HCT116 (cell line): ENCODE measurements around the gene CISH. TPM values are rescaled to one million over a fixed set of nuclear protein-coding genes. Genes with fewer than 3 reads are reported as not detected.

Source experiments
- ATAC-seq: fragments of 200-7000 bp; cut with Tn5 transposase; 2 replicates; pipeline ENCODE4 v1.9.1; 2020; ENCODE audit warnings: mild to moderate bottlenecking, moderate library complexity
- BruUV-seq: library from RNA; stranded (reverse); fragments of 400-500 nt; replicated peaks from 2 replicates; lab custom pipeline; 2021; lab: Mats Ljungman, UMichigan
- CTCF ChIA-PET: fragments of 300-600 bp; sonication (Branson Sonifier 250); formaldehyde crosslinking; loops from one replicate; lab custom pipeline; 2021; ENCODE audit warnings: antibody characterized with exemption; lab: Charles Lee
- POLR2A ChIA-PET: fragments of 300-600, 350-600 bp; sonication (Branson Sonifier 250); formaldehyde crosslinking; loops from one replicate; lab custom pipeline; 2021; ENCODE audit warnings: antibody characterized with exemption; lab: Charles Lee
- RAD21 ChIA-PET, 2 experiments: fragments of 300-600 bp; sonication (Branson Sonifier 250); formaldehyde crosslinking; loops; one replicate each; lab custom pipeline; 2023; ENCODE audit warnings: low total read pairs in 2 of 2; ENCODE audit not compliant: uncharacterized antibody in 2 of 2, unreplicated experiment in 2 of 2, low non-redundant PET in 1 of 2; lab: Charles Lee
- DNase-seq: peaks from one replicate; pipeline ENCODE4 v3.0.0-alpha.2; 2010; ENCODE audit warnings: low read depth, low spot score
- H2AFZ ChIP-seq: fragments of 200-600 bp; shearing (Covaris generic), sonication (generic); 2 replicates; pipeline ENCODE4 v1.6.1; 2017; ENCODE audit warnings: low read depth, mixed run types, mixed read lengths, antibody characterized with exemption, low read length; ENCODE audit not compliant: poor library complexity, severe bottlenecking
- H3K27ac ChIP-seq: 2 replicates; pipeline ENCODE4 v1.5.1; 2012; ENCODE audit warnings: low read depth, low read length
- H3K27me3 ChIP-seq: fragments of 200-600 bp; sonication (generic); 2 replicates; pipeline ENCODE4 v1.6.1; 2016; ENCODE audit warnings: mixed run types, low read length, mixed read lengths; ENCODE audit not compliant: insufficient read depth
- H3K36me3 ChIP-seq, 2 experiments: fragments of 200-500 bp in 1 of 2; fragments of 200-600 bp in 1 of 2; sonication (Bioruptor generic) in 1 of 2; sonication (generic) in 1 of 2; 2 replicates each; pipeline versions ENCODE4 v1.5.1 to v1.6.1; 2014 to 2016; ENCODE audit warnings: low read length in 2 of 2, inconsistent platforms in 1 of 2, mixed read lengths in 1 of 2, mixed run types in 1 of 2; ENCODE audit not compliant: insufficient read depth in 2 of 2, control insufficient read depth in 1 of 2
- H3K4me1 ChIP-seq, 2 experiments: fragments of 200-600 bp in 1 of 2; sonication (generic) in 1 of 2; 2 replicates each; pipeline versions ENCODE4 v1.5.1 to v1.6.1; 2012 to 2017; ENCODE audit warnings: low read length in 2 of 2, inconsistent platforms in 1 of 2, mild to moderate bottlenecking in 1 of 2, mixed read lengths in 1 of 2, mixed run types in 1 of 2, moderate library complexity in 1 of 2; ENCODE audit not compliant: insufficient read depth in 2 of 2, control insufficient read depth in 1 of 2
- H3K4me2 ChIP-seq: fragments of 200-600 bp; sonication (generic); 2 replicates; pipeline ENCODE4 v1.6.1; 2017; ENCODE audit warnings: mixed run types, low read length, mixed read lengths
- H3K4me3 ChIP-seq, 2 experiments: fragments of 200-600 bp in 1 of 2; sonication (generic) in 1 of 2; replicated peaks in 1 of 2; 2 replicates each; pipeline ENCODE4 v1.5.1; 2011 to 2016; ENCODE audit warnings: low read length in 2 of 2, control low read depth in 1 of 2, low read depth in 1 of 2, mild to moderate bottlenecking in 1 of 2, mixed read lengths in 1 of 2, mixed run types in 1 of 2
- H3K79me2 ChIP-seq: fragments of 200-600 bp; sonication (generic); 2 replicates; pipeline ENCODE4 v1.6.1; 2017; ENCODE audit warnings: mild to moderate bottlenecking, mixed run types, low read length, moderate library complexity, mixed read lengths; ENCODE audit not compliant: insufficient read depth
- H3K9ac ChIP-seq: fragments of 200-600 bp; sonication (generic); 2 replicates; pipeline ENCODE4 v1.6.1; 2016; ENCODE audit warnings: low read length, mixed read lengths
- H3K9me2 ChIP-seq: fragments of 200-600 bp; sonication (generic), shearing (Covaris generic); 2 replicates; pipeline ENCODE4 v1.6.1; 2017; ENCODE audit warnings: mixed run types, mild to moderate bottlenecking, moderate library complexity; ENCODE audit not compliant: insufficient read depth
- H3K9me3 ChIP-seq, 2 experiments: fragments of 200-500 bp in 1 of 2; fragments of 200-600 bp in 1 of 2; sonication (Bioruptor generic) in 1 of 2; sonication (generic) in 1 of 2; 2 replicates each; pipeline ENCODE4 v1.6.1; 2014 to 2017; ENCODE audit warnings: low read length in 2 of 2, mixed read lengths in 2 of 2, inconsistent platforms in 1 of 2, low read depth in 1 of 2, mild to moderate bottlenecking in 1 of 2, mixed run types in 1 of 2, moderate library complexity in 1 of 2; ENCODE audit not compliant: control insufficient read depth in 1 of 2, insufficient read depth in 1 of 2
- H4K20me1 ChIP-seq: fragments of 200-600 bp; sonication (generic), shearing (Covaris generic); 2 replicates; pipeline ENCODE4 v1.6.1; 2017; ENCODE audit warnings: mixed run types, mild to moderate bottlenecking, moderate library complexity; ENCODE audit not compliant: insufficient read depth
- ATF3 ChIP-seq: IDR thresholded peaks from 2 replicates; pipeline ENCODE4 v1.6.1; 2012
- CBX3 ChIP-seq: IDR thresholded peaks from 2 replicates; pipeline ENCODE4 v1.6.1; 2012; ENCODE audit warnings: low read depth
- CEBPB ChIP-seq: IDR thresholded peaks from 2 replicates; pipeline ENCODE4 v1.6.1; 2012; ENCODE audit warnings: low read depth
- EGR1 ChIP-seq: IDR thresholded peaks from 2 replicates; pipeline ENCODE4 v1.6.1; 2012; ENCODE audit warnings: low read depth
- ELF1 ChIP-seq: IDR thresholded peaks from 2 replicates; pipeline ENCODE4 v1.6.1; 2012; ENCODE audit warnings: low read depth, borderline replicate concordance
- JUND ChIP-seq: IDR thresholded peaks from 2 replicates; pipeline ENCODE4 v1.6.1; 2012
- POLR2A ChIP-seq: IDR thresholded peaks from 2 replicates; pipeline ENCODE4 v1.7.0; 2011; ENCODE audit warnings: borderline replicate concordance; ENCODE audit not compliant: insufficient read depth, insufficient read length; ENCODE audit errors: extremely low read depth
- POLR2AphosphoS5 ChIP-seq: IDR thresholded peaks from 2 replicates; pipeline ENCODE4 v1.6.1; 2011; ENCODE audit warnings: mild to moderate bottlenecking, low read depth, low read length, moderate library complexity
- SIN3A ChIP-seq: IDR thresholded peaks from 2 replicates; pipeline ENCODE4 v1.6.1; 2012; ENCODE audit warnings: low read depth
- SP1 ChIP-seq: IDR thresholded peaks from 2 replicates; pipeline ENCODE4 v1.6.1; 2012; ENCODE audit warnings: low read depth
- SRF ChIP-seq: IDR thresholded peaks from 2 replicates; pipeline ENCODE4 v1.6.1; 2012; ENCODE audit warnings: low read depth
- TCF7L2 ChIP-seq: IDR thresholded peaks from 2 replicates; pipeline ENCODE4 v1.7.0; 2011; ENCODE audit warnings: borderline replicate concordance, inconsistent platforms; ENCODE audit not compliant: insufficient read depth, insufficient read length; ENCODE audit errors: extremely low read depth
- YY1 ChIP-seq: IDR thresholded peaks from 2 replicates; pipeline ENCODE4 v1.6.1; 2011; ENCODE audit warnings: low read length, low read depth, moderate library complexity, mild to moderate bottlenecking; ENCODE audit not compliant: insufficient replicate concordance; ENCODE audit errors: extremely low read depth
- ZNF274 ChIP-seq: fragments of 200-500 bp; sonication (Bioruptor generic); IDR thresholded peaks from 2 replicates; pipeline ENCODE4 v1.6.1; 2014; ENCODE audit warnings: mild to moderate bottlenecking, low read depth, low read length, inconsistent platforms
- intact Hi-C: fragments of 100-400 bp; cut with micrococcal nuclease; formaldehyde crosslinking; loops from 2 replicates; pipeline ENCODE4 v1.10.0; 2022
- total RNA-seq: library from RNA; stranded (reverse); gene quantifications from one replicate; pipeline ENCODE4 v1.2.1, GENCODE V29; 2021; ENCODE audit not compliant: unreplicated experiment
- TF ChIP-seq, protein P1 (sequence below): IDR thresholded peaks from 2 replicates; pipeline ENCODE4 v1.6.1; 2012
- TF ChIP-seq, protein P2 (sequence below): IDR thresholded peaks from 2 replicates; pipeline ENCODE4 v1.6.1; 2012; ENCODE audit warnings: low read depth

The CISH gene
- total RNA-seq, 1 experiment from 2014 or later: 4.5 TPM

- TF ChIP-seq, protein P1, sequence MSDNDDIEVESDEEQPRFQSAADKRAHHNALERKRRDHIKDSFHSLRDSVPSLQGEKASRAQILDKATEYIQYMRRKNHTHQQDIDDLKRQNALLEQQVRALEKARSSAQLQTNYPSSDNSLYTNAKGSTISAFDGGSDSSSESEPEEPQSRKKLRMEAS: no peak
- TF ChIP-seq SIN3A: no peak
- TF ChIP-seq SRF: no peak
- no peak for TF ChIP-seq POLR2AphosphoS5
- TF ChIP-seq, protein P2, sequence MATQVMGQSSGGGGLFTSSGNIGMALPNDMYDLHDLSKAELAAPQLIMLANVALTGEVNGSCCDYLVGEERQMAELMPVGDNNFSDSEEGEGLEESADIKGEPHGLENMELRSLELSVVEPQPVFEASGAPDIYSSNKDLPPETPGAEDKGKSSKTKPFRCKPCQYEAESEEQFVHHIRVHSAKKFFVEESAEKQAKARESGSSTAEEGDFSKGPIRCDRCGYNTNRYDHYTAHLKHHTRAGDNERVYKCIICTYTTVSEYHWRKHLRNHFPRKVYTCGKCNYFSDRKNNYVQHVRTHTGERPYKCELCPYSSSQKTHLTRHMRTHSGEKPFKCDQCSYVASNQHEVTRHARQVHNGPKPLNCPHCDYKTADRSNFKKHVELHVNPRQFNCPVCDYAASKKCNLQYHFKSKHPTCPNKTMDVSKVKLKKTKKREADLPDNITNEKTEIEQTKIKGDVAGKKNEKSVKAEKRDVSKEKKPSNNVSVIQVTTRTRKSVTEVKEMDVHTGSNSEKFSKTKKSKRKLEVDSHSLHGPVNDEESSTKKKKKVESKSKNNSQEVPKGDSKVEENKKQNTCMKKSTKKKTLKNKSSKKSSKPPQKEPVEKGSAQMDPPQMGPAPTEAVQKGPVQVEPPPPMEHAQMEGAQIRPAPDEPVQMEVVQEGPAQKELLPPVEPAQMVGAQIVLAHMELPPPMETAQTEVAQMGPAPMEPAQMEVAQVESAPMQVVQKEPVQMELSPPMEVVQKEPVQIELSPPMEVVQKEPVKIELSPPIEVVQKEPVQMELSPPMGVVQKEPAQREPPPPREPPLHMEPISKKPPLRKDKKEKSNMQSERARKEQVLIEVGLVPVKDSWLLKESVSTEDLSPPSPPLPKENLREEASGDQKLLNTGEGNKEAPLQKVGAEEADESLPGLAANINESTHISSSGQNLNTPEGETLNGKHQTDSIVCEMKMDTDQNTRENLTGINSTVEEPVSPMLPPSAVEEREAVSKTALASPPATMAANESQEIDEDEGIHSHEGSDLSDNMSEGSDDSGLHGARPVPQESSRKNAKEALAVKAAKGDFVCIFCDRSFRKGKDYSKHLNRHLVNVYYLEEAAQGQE: no peak
These were observed 40.1 kb downstream of the CISH start (continued) for GRCh38 chr3:50571486-50571885.

- BruUV-seq: no TSS peak
- intact Hi-C loops: loop anchor here (5.0 kb wide), 1 partner anchor 817 kb away; the partner anchor contains the start of gene MANF
- CTCF ChIA-PET: interaction anchor here (0.7 to 5.4 kb wide), 5 partner anchors 31 to 45 kb away, joined by 3 to 31 read pairs (median 5); partner anchors contain the start of gene CISH
- H3K9me3 ChIP-seq: no peaks in the 10 kb centered on the region
- H4K20me1 ChIP-seq: no peaks in the 10 kb centered on the region
- POLR2A ChIA-PET: interaction anchor here (2.3 kb wide), 1 partner anchor 42 kb away, joined by 19 read pairs; the partner anchor contains the start of gene CISH
- peak overlapping the region; percentile 90 to 99 for H3K4me3 ChIP-seq
- H3K4me2 ChIP-seq: peak overlapping the region; percentile 96
- peak overlapping the region; percentile 78 for H3K9ac ChIP-seq
- DNase-seq (no peak), ATAC-seq (no peak)
- H3K27ac ChIP-seq: no peak overlapping the region
- peaks cover 15 to 40% of the 10 kb centered on the region in 2 experiments for H3K4me1 ChIP-seq
- RAD21 ChIA-PET: interaction anchor here in 1 of 2 experiments (0.6 kb wide), 1 partner anchor 25 kb away, joined by 3 read pairs; no protein-coding TSS in a partner anchor
- no peaks in the 10 kb centered on the region for H3K9me2 ChIP-seq
- H3K79me2 ChIP-seq: peaks cover 9% of the 10 kb centered on the region; the same call in 1 of the 2 replicates
- no peak overlapping the region for H2AFZ ChIP-seq
- no peaks in the 10 kb centered on the region for H3K27me3 ChIP-seq
- no peaks in the 10 kb centered on the region; a peak in 1 of 4 replicates for H3K36me3 ChIP-seq
- TF ChIP-seq EGR1 (no peak), CEBPB (no peak), TCF7L2 (no peak), SP1 (no peak), JUND (no peak), YY1 (no peak), SIN3A (no peak), ELF1 (no peak), SRF (no peak), POLR2A (no peak), ATF3 (no peak), CBX3 (no peak), POLR2AphosphoS5 (no peak), ZNF274 (no peak)
- TF ChIP-seq, protein P2: no peak
These were observed 40.9 kb downstream of the CISH start for GRCh38 chr3:50570508-50571279.
